ENCODE data around the gene SRGAP3. TPM values are rescaled to one million over a fixed set of nuclear protein-coding genes. Genes with fewer than 3 reads are reported as not detected.

SRGAP3 gene
- total and polyA plus RNA-seq, 5 experiments from 2014 or later, result 0.73 to 2.5 (median 1.8) TPM

DNA sequence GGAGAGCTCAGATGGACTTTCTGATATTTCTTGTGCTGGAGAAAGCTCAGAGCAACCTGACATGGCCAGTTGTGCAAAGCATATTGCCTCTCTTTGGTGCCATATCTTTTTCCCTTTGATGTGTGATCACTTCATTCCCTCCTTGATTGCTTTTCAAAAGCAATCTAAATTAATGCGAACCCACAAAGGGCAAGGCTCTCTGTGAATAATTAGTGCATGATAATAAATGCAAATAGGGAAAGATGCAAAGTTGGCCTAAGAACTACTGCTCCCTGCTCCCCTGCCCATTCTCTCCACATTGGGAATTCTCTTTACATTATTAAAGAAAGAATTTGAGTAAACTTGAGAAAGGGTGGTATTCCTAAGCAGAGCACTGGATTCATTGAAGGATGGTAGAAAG lies 60.9 kb downstream of the SRGAP3 start:
- Mint-ChIP-seq H3K27me3 (peaks cover 0 to 7% (median 2%) of the 10 kb centered on the region in 5 donors), H3K9me3 (no peaks in the 10 kb centered on the region), H3K27ac (no peak overlapping the region), H3K4me1 (no peaks in the 10 kb centered on the region), H3K36me3 (no peaks in the 10 kb centered on the region), H3K4me3 (no peak overlapping the region)
- ATAC-seq (no peak), DNase-seq (no peak)
- POLR2A ChIA-PET, result interaction anchor here (0.6 kb wide), 1 partner anchor 47 kb away, joined by 4 read pairs; no protein-coding TSS in a partner anchor

DNA sequence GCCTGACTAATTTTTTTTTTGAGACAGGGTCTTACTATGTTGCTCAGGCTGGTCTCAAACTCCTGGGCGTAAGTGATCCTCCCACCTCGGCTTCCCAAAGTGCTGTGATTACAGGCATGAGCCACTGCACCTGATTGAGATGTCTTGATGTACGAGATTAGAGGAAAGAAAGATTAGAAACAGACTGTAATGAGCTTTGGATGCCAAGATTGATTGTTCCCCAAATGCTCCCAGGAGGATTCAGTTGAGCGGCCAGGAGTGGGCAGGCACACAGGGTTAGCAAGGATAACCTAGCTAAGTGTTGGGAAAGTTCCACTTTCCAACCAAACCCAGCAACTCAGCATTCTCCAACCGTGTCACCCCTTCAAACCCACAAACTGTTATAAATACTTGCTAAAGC lies 63.7 kb downstream of the SRGAP3 start:
- ATAC-seq (no peak), DNase-seq (no peak)
- Mint-ChIP-seq H3K9me3 (no peaks in the 10 kb centered on the region), H3K36me3 (no peaks in the 10 kb centered on the region), H3K4me1 (peaks cover 1 to 7% (median 6%) of the 10 kb centered on the region in 4 donors), H3K27me3 (peaks cover 0 to 7% (median 2%) of the 10 kb centered on the region in 5 donors), H3K4me3 (no peak overlapping the region), H3K27ac (no peak overlapping the region)
- POLR2A ChIA-PET, result no interaction called here

DNA sequence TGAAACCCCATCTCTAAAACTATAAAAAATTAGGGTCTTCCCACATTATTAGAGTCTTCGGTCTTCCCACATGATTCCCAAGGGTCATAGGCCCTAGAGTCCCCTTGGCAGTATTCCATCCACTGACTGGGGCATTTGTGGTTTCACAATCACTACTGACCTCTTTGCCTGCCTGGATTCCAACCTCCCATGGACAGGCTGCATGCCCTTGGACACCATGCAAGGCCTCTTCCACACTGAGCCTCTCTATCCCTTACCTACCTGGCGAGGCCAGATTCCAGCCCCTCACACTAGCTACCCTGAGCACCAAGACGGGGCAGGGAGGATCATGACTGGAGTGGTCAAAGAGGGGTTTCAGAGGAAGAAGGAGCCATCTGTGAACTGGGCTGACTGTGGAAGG lies 64.4 kb downstream of the SRGAP3 start:
- H3K4me3 Mint-ChIP-seq, result no peak overlapping the region
- no peak overlapping the region for H3K27ac Mint-ChIP-seq
- ATAC-seq (no peak), DNase-seq (no peak)
- peaks cover 0 to 7% (median 2%) of the 10 kb centered on the region in 5 donors for H3K27me3 Mint-ChIP-seq
- H3K9me3 Mint-ChIP-seq, result no peaks in the 10 kb centered on the region
- POLR2A ChIA-PET, result no interaction called here
- peaks cover 8 to 13% (median 12%) of the 10 kb centered on the region in 4 donors for H3K4me1 Mint-ChIP-seq
- no peaks in the 10 kb centered on the region for H3K36me3 Mint-ChIP-seq

- no peaks in the 10 kb centered on the region for H3K9me3 Mint-ChIP-seq
- ATAC-seq, result no peak
- H3K4me1 Mint-ChIP-seq, result peaks cover 14 to 19% (median 18%) of the 10 kb centered on the region in 4 donors
- no peak for DNase-seq
- H3K27ac Mint-ChIP-seq, result no peak overlapping the region
- no peaks in the 10 kb centered on the region for H3K36me3 Mint-ChIP-seq
- POLR2A ChIA-PET, result no interaction called here
- H3K4me3 Mint-ChIP-seq, result no peak overlapping the region
- peaks cover 0 to 7% (median 2%) of the 10 kb centered on the region in 5 donors for H3K27me3 Mint-ChIP-seq
Observed at GRCh38 chr3:9184461-9184835, 65.0 kb downstream of the SRGAP3 start.

GRCh38 chr3:9183811-9184460 lies 65.5 kb downstream of the SRGAP3 start:
- Mint-ChIP-seq H3K36me3 (peaks cover 0 to 2% (median 0%) of the 10 kb centered on the region in 3 donors), H3K27ac (no peak overlapping the region), H3K9me3 (no peaks in the 10 kb centered on the region), H3K4me1 (peaks cover 14 to 23% (median 22%) of the 10 kb centered on the region in 4 donors), H3K27me3 (peaks cover 0 to 7% (median 2%) of the 10 kb centered on the region in 5 donors), H3K4me3 (no peak overlapping the region)
- no peak for ATAC-seq
- POLR2A ChIA-PET, result no interaction called here
- DNase-seq, result no peak

DNA sequence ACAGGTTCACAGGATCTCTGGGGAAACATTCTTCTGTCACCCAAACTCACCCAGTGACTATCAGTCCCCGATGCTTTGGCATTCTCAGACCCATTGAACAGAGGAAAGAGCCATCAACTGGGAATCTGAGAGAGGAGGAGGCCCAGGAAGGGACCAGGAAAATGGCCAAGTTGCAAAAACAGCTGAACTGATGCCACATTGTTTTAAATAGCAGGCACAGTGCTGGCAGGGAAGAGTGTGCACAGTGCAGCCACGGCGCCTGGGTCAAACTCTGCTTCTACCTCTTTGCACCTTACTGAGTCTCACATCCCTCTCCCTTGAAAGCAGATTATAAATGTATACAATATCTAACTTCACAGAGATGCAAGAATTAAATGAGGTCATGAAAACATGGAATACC lies 66.4 kb downstream of the SRGAP3 start:
- peaks cover 0 to 5% (median 0%) of the 10 kb centered on the region in 3 donors for H3K36me3 Mint-ChIP-seq
- peaks cover 0 to 7% (median 3%) of the 10 kb centered on the region in 5 donors for H3K27me3 Mint-ChIP-seq
- H3K4me1 Mint-ChIP-seq, result peaks cover 16 to 31% (median 25%) of the 10 kb centered on the region in 4 donors
- H3K9me3 Mint-ChIP-seq, result no peaks in the 10 kb centered on the region
- no peak for DNase-seq
- ATAC-seq, result no peak
- POLR2A ChIA-PET, result no interaction called here
- H3K4me3 Mint-ChIP-seq, result no peak overlapping the region
- no peak overlapping the region for H3K27ac Mint-ChIP-seq

GRCh38 chr3:9180764-9181117 lies 68.7 kb downstream of the SRGAP3 start:
- POLR2A ChIA-PET, result no interaction called here
- peaks cover 0 to 5% (median 0%) of the 10 kb centered on the region in 3 donors for H3K36me3 Mint-ChIP-seq
- H3K9me3 Mint-ChIP-seq, result no peaks in the 10 kb centered on the region
- peaks cover 17 to 31% (median 25%) of the 10 kb centered on the region in 4 donors for H3K4me1 Mint-ChIP-seq
- H3K27me3 Mint-ChIP-seq, result peaks cover 0 to 2% (median 0%) of the 10 kb centered on the region in 5 donors
- H3K27ac Mint-ChIP-seq, result peak overlapping the region in 6 of 10 donors; percentile 4 to 87 (median 73)
- peak overlapping the region; percentile 67 to 83 (median 75) for H3K4me3 Mint-ChIP-seq
- DNase-seq, result no peak
- ATAC-seq, result peak in 1 of 2 donors; percentile 33

DNA sequence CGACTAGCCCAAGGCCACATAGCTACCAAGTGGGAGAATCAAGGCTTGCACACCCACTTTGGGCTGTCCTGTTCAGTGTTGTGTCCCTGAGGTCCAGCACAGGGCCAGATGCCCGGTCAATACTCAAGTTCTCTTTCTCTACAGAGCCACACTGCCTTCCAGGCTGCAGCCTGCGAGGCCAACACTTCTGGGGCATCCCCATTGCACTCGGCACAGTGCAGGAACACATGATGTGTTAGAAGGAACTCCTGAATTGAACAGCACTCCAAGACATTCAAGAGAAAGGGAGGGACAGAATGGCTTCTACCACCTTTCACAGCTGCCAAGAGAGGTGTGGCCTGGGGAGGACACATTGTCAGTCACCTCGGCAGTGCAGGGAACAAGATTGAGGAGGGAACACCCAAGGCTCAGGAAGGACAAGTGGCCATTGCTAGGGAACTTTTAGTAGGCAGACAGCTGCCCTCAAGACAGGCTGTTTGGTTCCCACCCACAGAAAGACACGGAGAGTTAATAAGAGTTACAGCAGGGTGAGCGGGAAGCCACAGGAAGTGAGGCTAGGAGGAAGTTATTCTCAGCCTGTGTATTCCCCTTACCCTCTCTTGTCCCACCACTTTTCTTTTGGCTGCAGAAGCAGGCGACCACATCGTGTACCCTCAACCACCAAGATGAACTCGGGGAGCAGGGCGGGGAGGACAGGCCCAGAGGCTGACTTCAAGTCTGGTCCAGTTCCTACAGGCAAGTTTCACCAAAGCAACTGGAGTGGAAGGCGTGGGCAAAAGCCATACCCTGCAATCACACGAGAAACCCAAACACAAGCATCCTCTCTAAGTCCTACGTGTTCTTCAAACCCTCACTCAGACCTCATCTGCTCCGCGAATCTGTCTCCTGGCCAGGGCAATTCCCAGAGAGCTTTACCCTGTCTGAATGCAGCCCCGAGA lies 69.4 kb downstream of the SRGAP3 start:
- no peaks in the 10 kb centered on the region for H3K9me3 Mint-ChIP-seq
- peak; percentile 37 to 44 for ATAC-seq
- peaks cover 0 to 5% (median 0%) of the 10 kb centered on the region in 3 donors for H3K36me3 Mint-ChIP-seq
- peak overlapping the region in 9 of 10 donors; percentile 35 to 85 (median 71) for H3K27ac Mint-ChIP-seq
- POLR2A ChIA-PET, result no interaction called here
- DNase-seq, result peak in 2 of 10 donors; percentile 8
- peaks cover 17 to 31% (median 25%) of the 10 kb centered on the region in 4 donors for H3K4me1 Mint-ChIP-seq
- peak overlapping the region; percentile 67 to 83 (median 75) for H3K4me3 Mint-ChIP-seq
- peaks cover 0 to 2% (median 0%) of the 10 kb centered on the region in 5 donors for H3K27me3 Mint-ChIP-seq

- POLR2A ChIA-PET, result no interaction called here
- ATAC-seq (no peak), DNase-seq (no peak)
- Mint-ChIP-seq H3K27ac (peak overlapping the region in 2 of 10 donors; percentile 10 to 40), H3K36me3 (peaks cover 0 to 5% (median 0%) of the 10 kb centered on the region in 3 donors), H3K27me3 (peaks cover 0 to 5% (median 2%) of the 10 kb centered on the region in 5 donors), H3K4me1 (peaks cover 17 to 33% (median 25%) of the 10 kb centered on the region in 4 donors), H3K4me3 (peak overlapping the region in 1 of 10 donors; percentile 55), H3K9me3 (no peaks in the 10 kb centered on the region)
Observed at GRCh38 chr3:9178697-9179096, 70.7 kb downstream of the SRGAP3 start.

DNA sequence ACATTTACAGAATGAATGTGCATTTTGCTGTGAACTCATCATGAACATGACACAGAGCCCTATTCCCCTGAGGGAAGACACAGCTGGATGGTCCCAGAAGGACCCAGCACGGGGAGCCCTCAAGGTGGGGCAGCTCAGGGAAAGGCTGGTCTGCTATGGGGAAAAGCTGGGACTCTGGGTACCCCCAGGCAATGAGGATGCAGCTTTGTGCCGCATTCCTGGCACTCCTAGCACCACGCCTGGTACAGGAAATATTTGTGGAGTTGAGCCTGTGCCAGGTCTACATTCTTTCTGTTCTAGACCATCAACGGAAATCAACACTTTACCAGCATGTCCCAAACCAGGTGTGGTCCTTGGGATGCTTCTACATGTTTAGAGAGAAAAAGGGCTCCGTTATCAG lies 74.0 kb downstream of the SRGAP3 start:
- POLR2A ChIA-PET, result no interaction called here
- Mint-ChIP-seq H3K36me3 (peaks cover 0 to 5% (median 0%) of the 10 kb centered on the region in 3 donors), H3K27ac (no peak overlapping the region), H3K4me1 (peaks cover 21 to 34% (median 24%) of the 10 kb centered on the region in 4 donors), H3K9me3 (no peaks in the 10 kb centered on the region), H3K27me3 (peaks cover 0 to 5% (median 2%) of the 10 kb centered on the region in 5 donors), H3K4me3 (no peak overlapping the region)
- DNase-seq (no peak), ATAC-seq (no peak)

GRCh38 chr3:9173445-9173844 lies 76.0 kb downstream of the SRGAP3 start:
- no peak overlapping the region for H3K4me3 Mint-ChIP-seq
- DNase-seq (no peak), ATAC-seq (no peak)
- POLR2A ChIA-PET, result no interaction called here
- H3K27me3 Mint-ChIP-seq, result peaks cover 0 to 5% (median 0%) of the 10 kb centered on the region in 5 donors
- no peaks in the 10 kb centered on the region for H3K36me3 Mint-ChIP-seq
- H3K9me3 Mint-ChIP-seq, result no peaks in the 10 kb centered on the region
- peaks cover 20 to 33% (median 27%) of the 10 kb centered on the region in 4 donors for H3K4me1 Mint-ChIP-seq
- H3K27ac Mint-ChIP-seq, result no peak overlapping the region

DNA sequence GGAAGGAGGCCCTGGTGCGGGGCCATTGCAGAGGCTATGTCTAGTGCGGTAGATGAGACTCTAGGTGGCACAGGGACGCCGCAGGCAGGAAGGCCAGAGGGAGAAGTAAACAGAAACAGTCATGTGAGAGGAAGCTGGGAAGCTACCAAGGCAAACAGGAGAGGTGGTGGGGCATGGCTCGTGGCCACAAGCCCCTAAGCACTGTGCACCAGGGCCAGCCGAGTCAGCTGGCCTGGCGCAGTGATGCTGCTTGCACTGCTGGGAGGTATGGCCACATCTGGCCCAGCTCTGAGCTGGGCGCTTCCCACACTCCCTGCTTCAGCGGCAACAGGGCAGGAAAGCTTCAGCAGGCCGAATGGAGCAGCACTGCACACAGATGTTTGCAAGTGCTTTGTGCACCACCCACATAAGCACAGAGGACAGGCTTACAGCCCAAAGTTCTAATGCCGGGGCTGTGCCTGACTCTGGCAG lies 76.6 kb downstream of the SRGAP3 start:
- ATAC-seq (no peak), DNase-seq (no peak)
- Mint-ChIP-seq H3K27me3 (peaks cover 0 to 5% (median 0%) of the 10 kb centered on the region in 5 donors), H3K4me1 (peaks cover 20 to 34% (median 27%) of the 10 kb centered on the region in 4 donors), H3K9me3 (no peaks in the 10 kb centered on the region), H3K27ac (peak overlapping the region in 1 of 10 donors; percentile 9), H3K4me3 (no peak overlapping the region), H3K36me3 (no peaks in the 10 kb centered on the region)
- POLR2A ChIA-PET, result no interaction called here

DNA sequence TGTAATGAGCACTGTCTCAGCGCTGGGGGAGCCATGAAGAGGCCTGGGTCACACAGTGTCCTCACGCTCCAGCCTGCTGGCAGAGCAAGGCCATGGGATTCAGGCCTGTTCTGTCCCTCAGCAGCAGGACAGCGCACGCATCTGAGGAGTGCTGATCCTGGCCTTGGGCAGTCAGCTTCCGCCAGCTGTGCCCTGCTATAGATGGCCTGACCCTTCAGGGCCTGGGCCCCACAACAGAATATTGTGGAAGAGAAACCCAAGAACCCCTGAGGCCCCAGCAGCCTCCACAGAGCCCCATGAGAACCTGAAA lies 78.6 kb downstream of the SRGAP3 start:
- Mint-ChIP-seq H3K9me3 (no peaks in the 10 kb centered on the region), H3K27me3 (peaks cover 0 to 5% (median 0%) of the 10 kb centered on the region in 5 donors), H3K36me3 (no peaks in the 10 kb centered on the region), H3K4me3 (no peak overlapping the region), H3K27ac (peak overlapping the region in 1 of 10 donors; percentile 24), H3K4me1 (peaks cover 18 to 34% (median 27%) of the 10 kb centered on the region in 4 donors)
- DNase-seq (no peak), ATAC-seq (no peak)
- POLR2A ChIA-PET, result no interaction called here

Measured in naive thymus-derived CD8-positive, alpha-beta T cell (primary cell).